ENCODE results near the gene NTM.

DNA sequence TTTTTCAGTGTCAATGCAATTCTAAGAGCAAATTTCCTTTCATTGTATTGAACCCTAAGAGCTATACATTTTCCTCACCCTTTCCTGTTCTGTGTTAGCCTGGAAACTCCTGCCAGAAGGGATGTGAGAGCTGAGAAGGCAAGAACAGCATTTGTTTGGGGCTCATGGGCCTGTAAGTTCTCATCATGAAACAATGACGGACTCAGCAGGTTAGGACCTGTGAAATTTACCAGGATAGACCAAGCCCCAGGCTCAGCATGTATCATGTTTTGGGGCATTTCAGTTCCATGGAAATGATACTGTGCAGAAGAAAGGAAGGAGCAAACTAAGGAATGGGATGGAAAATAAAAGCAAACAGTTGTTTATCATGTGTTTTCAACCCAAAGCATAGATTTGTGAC, 41.6 kb downstream of the NTM start:
- TF ChIP-seq POLR2A (IDR thresholded peaks at IDR 0.05), result no peak
- TF ChIP-seq, protein P1, sequence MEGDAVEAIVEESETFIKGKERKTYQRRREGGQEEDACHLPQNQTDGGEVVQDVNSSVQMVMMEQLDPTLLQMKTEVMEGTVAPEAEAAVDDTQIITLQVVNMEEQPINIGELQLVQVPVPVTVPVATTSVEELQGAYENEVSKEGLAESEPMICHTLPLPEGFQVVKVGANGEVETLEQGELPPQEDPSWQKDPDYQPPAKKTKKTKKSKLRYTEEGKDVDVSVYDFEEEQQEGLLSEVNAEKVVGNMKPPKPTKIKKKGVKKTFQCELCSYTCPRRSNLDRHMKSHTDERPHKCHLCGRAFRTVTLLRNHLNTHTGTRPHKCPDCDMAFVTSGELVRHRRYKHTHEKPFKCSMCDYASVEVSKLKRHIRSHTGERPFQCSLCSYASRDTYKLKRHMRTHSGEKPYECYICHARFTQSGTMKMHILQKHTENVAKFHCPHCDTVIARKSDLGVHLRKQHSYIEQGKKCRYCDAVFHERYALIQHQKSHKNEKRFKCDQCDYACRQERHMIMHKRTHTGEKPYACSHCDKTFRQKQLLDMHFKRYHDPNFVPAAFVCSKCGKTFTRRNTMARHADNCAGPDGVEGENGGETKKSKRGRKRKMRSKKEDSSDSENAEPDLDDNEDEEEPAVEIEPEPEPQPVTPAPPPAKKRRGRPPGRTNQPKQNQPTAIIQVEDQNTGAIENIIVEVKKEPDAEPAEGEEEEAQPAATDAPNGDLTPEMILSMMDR (IDR thresholded peaks at IDR 0.05), result no peak
